Activated naive CD4-positive, alpha-beta T cell treated with anti-CD3 and anti-CD28 coated beads, Interleukin-2, amount 50 U/mL, for 72 hours (primary cell): ENCODE data around the gene ZP3. TPM values are rescaled to one million over a fixed set of nuclear protein-coding genes. Genes with fewer than 3 reads are reported as not detected.
"Not testable (repeated sequence)": the region's sequence is repeated elsewhere in the genome, so short reads cannot be mapped to it uniquely, and the experiment has no call there.

Experiments
- ATAC-seq, 2 donors: fragments of 150-1000 bp; cut with Tn5 transposase; 2 replicates each; pipeline ENCODE4 v1.10.0; 2021; ENCODE audit warnings: mild to moderate bottlenecking in 2 of 2, moderate library complexity in 2 of 2
- DNase-seq, 2 donors: peaks; one replicate each; pipeline ENCODE4 v3.0.0; 2021 to 2022; ENCODE audit warnings: low spot score in 2 of 2
- H3K27ac Mint-ChIP-seq, 2 donors: one replicate each; pipeline ENCODE4 v1.8.0; 2022; ENCODE audit warnings: mild to moderate bottlenecking in 2 of 2, mixed read lengths in 2 of 2
- H3K36me3 Mint-ChIP-seq, 2 donors: one replicate each; pipeline ENCODE4 v1.8.0; 2022; ENCODE audit warnings: mixed read lengths in 2 of 2
- H3K9me3 Mint-ChIP-seq, 2 donors: one replicate each; pipeline ENCODE4 v1.8.0; 2022; ENCODE audit warnings: mixed read lengths in 2 of 2
- total RNA-seq, 2 donors: library from RNA; stranded (reverse); gene quantifications; one replicate each; pipeline ENCODE4 v1.2.3, GENCODE V29; 2022

The ZP3 gene
- total RNA-seq, 2 donors from 2014 or later, result 7.9 to 19.2 TPM

DNA sequence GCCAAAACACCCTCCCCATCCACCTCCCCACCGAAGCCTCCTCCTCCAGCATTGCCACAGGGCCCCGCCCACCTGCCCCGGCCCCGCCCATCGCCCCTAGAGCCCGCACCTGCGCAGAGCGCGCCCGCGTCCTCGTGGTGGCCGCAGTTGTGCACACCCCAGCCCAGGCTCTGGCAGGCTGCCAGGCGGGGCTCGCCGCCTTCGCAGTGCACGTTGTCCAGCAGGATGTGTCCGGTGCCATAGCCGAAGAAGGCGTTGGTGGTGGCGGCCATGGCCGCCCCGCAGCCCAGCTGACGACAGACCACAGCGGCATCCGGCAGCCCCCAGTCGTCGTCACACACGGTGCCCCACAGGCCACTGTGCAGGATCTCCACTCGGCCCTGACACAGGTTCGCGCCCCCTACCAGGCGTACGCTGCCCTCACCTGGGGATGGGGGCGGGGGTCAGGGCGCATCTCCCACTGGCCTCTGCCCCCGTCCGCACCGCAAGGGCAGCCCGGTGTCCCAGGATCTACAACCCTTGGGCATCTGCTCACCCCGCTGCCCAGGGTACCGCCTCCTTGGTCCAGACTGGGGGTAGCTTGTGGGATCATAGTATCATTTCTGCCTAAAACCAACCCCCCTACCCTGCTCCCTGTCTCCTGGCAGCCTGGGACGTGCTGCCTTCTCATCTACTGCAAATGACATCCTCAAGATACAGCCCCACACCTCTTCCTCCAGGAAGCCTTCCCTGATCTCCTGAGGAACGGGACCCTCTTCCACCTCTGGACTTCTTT is 27.2 kb upstream of the ZP3 start:
- no peaks in the 10 kb centered on the region for H3K36me3 Mint-ChIP-seq
- no peaks in the 10 kb centered on the region for H3K9me3 Mint-ChIP-seq
- peak; percentile 81 to 85 for DNase-seq
- H3K27ac Mint-ChIP-seq, result peak overlapping the region; percentile 56 to 77
- ATAC-seq, result peak; percentile 56 to 69

DNA sequence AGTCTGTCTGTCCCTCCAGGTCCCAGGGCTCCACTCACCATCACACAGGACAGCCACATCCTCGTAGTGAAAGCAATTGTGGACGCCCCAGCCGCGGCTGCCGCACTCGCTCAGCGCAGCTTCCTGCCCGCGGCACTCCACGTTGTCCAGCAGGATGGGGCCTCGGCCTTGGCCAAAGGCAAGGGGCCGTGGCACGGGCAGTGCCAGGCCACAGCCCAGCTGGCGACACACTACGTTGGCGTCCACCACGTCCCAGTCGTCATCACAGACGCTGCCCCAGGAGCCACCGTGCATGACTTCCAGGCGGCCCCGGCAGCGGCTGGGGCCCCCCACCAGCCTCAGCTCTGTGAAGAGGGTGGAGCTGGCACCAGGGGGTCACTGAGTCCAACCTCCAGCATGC is 24.5 kb upstream of the ZP3 start:
- no peak for DNase-seq

DNA sequence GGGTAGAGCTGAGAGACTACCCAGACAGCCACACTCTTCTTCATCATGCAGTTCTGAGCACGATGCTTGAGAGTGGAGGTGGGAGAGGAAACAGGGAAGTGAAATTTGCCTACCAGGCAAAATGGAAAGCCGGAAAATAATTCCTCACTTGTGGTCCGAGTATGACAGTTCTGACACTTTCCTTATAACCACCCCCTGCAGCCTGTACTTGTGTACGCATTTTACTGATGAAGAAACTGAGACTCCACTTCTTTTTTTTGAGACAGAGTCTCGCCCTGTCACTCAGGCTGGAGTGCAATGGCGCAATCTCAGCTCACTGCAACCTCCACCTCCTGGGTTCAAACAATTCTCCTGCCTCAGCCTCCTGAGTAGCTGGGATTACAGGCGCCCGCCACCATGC is 21.7 kb upstream of the ZP3 start:
- not testable (repeated sequence) for DNase-seq, H3K27ac Mint-ChIP-seq, H3K36me3 Mint-ChIP-seq, H3K9me3 Mint-ChIP-seq, ATAC-seq

More for the DNA sequence above, 24.5 kb upstream of the ZP3 start:
- no peaks in the 10 kb centered on the region for H3K36me3 Mint-ChIP-seq
- ATAC-seq, result no peak
- no peak overlapping the region for H3K27ac Mint-ChIP-seq
- no peaks in the 10 kb centered on the region for H3K9me3 Mint-ChIP-seq

DNA sequence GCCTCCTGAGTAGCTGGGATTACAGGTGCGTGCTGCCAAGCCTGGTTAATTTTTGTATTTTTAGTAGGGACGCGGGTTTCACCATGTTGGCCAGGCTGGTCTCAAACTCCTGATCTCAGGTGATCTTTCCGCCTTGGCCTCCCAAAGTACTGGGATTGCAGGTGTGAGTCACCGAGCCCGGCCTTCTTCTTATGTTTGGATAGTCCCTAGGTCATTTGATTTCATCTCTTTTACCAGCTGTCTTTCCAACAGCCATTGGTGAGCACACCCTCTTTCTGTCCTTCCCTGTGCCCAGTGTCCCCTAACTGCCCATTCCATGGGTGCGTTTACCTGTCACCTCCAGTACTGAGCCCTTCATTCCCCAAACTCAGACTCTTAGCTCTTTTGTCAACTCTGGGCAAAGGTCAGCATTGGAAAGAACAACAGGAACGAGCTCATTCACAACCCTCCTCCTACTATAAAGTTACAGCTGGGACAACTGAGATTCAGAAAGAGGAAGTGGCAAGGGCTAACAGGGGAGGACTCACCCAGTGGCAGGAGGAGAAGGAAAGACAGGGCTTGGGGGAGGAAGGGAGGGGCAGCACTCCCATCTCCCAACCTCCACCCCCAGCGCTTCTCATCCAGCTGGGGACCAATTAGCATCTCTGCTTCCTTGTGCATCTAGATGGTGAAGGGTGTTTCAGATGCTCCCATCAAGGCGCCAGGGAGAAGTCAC is 20.8 kb upstream of the ZP3 start:
- Mint-ChIP-seq H3K36me3 (no peaks in the 10 kb centered on the region), H3K27ac (peak overlapping the region; percentile 12 to 73), H3K9me3 (no peaks in the 10 kb centered on the region)
- ATAC-seq (no peak), DNase-seq (no peak)

DNA sequence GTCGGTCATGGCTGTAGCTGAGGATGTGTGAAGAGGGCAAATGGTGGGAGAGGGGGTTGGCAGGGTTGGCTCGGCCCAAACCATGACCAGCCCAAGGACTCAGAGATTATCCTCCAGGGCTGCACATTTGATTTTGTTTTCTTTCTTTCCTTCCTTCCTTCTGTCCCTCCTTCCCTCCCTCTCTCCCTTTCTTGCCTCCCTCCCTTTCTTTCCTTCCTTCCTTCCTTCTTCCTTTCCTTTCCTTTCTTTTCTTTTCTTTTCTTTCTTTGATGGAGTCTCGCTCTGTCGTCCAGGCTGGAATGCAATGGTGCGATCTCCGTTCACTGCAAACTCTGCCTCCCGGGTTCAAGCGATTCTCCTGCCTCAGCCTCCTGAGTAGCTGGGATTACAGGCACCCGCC is 19.0 kb upstream of the ZP3 start:
- ATAC-seq (no peak), DNase-seq (no peak)
- Mint-ChIP-seq H3K36me3 (no peaks in the 10 kb centered on the region), H3K9me3 (no peaks in the 10 kb centered on the region), H3K27ac (no peak overlapping the region)

DNA sequence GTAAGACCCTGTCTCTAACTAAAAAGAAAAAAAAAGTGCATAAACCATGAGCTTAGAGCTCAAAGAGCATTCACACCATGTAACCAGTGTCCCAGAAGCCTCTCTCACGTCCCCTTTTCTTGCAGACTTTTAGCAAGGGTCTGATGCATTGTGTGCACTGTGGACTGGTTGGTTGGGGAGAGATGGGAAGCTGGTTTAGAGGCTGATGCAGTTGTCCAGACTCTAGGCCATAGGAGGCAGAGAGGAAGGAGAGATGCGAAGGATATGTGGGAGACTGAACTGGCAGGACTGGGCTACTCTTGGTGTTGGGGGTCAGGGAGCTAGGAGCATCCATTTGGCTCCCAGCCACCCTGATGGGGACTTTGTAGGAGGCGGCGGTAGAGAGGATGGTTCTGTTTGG is 17.0 kb upstream of the ZP3 start:
- Mint-ChIP-seq H3K9me3 (no peaks in the 10 kb centered on the region), H3K36me3 (no peaks in the 10 kb centered on the region), H3K27ac (no peak overlapping the region)
- DNase-seq (no peak), ATAC-seq (no peak)

DNA sequence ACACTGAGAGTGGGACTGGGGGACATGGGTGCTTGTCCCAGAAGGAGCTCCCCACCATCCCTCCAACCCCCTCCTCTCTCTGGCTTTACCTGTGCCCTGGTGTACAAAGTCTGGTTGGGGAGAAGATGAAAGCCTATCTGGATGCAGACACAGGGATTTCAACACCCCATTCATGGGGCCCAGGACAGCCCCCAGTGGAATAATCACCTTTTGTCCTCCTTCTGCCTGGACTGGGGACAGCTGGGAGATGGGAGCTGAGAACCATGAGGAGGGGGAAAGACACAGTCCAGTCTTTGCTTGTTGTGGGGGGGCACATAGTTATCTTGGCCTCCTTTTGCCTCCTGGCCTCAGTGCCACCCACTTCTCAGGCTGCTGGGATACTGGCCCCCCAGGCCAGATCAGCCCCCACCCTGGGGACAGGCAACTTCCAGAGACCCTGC is 16.6 kb upstream of the ZP3 start:
- DNase-seq, result no peak
- Mint-ChIP-seq H3K36me3 (no peaks in the 10 kb centered on the region), H3K27ac (no peak overlapping the region), H3K9me3 (no peaks in the 10 kb centered on the region)
- ATAC-seq, result no peak

DNA sequence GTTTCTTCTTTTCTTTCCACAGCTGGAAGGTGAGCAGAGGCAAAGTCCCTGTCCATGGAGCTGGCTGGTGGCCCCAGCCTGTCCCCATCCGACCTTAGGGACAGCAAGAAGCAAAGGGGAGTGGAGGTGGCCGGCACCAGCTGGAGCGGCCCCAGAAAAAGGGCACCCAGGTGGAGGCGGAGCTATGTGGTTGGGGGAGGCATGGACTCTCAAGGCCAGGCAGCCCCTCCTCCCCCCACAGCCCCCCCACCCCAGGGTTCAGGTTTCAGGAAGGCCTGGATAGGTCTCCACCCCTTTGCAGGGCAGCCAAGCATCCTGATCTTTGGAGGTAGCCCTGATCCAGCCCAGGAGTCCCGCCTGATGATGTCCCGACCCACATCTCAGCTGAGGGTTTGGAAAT is 15.2 kb upstream of the ZP3 start, which contains the start of gene SSC4D:
TSS of gene SSC4D (minus strand) at position 161 of the 400 bp plus-strand sequence. CDS start 5,258 bp downstream, outside the sequence.
- DNase-seq (no peak), ATAC-seq (no peak)
- Mint-ChIP-seq H3K36me3 (no peaks in the 10 kb centered on the region), H3K9me3 (no peaks in the 10 kb centered on the region), H3K27ac (no peak within 1 kb of the TSS)

DNA sequence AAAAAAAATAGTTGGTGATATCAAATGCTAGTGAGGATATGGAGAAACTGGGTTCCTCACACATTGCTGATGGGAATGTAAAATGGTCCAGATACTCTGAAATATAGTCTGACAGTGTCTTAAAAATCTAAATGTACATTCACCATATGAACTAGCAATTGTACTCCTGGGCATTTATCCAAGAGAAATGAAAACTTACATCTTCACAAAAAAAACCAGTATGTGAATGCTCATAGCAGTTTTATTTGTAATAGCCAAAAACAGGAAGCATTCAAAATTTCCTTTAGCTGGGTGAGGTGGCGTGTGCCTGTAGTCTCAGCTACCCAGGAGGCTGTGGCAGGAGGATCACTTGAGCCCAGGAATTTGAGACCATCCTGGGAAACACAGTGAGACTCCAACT is 13.1 kb upstream of the ZP3 start:
- H3K36me3 Mint-ChIP-seq, result no peaks in the 10 kb centered on the region
- no peak for DNase-seq
- no peak overlapping the region for H3K27ac Mint-ChIP-seq
- no peaks in the 10 kb centered on the region for H3K9me3 Mint-ChIP-seq
- no peak for ATAC-seq

DNA sequence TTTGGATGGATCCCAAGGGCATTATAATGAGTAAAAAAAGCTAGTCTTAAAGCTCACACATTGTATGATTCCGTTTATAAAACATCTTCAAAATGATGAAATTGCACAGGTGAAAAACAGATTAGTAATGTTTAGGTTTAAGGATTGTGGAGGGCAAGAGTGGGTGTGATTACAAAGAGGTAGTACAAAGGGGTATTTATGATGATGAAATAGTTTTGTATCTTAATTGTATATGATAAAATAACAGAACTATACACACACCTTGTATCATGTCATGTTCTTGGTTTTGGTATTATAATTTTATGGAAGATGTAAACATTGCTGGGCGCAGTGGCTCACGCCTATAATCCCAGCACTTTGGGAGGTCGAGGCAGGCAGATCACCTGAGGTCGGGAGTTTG is 12.5 kb upstream of the ZP3 start:
- no peaks in the 10 kb centered on the region for H3K36me3 Mint-ChIP-seq
- ATAC-seq (no peak), DNase-seq (no peak)
- no peaks in the 10 kb centered on the region for H3K9me3 Mint-ChIP-seq
- H3K27ac Mint-ChIP-seq, result no peak overlapping the region

DNA sequence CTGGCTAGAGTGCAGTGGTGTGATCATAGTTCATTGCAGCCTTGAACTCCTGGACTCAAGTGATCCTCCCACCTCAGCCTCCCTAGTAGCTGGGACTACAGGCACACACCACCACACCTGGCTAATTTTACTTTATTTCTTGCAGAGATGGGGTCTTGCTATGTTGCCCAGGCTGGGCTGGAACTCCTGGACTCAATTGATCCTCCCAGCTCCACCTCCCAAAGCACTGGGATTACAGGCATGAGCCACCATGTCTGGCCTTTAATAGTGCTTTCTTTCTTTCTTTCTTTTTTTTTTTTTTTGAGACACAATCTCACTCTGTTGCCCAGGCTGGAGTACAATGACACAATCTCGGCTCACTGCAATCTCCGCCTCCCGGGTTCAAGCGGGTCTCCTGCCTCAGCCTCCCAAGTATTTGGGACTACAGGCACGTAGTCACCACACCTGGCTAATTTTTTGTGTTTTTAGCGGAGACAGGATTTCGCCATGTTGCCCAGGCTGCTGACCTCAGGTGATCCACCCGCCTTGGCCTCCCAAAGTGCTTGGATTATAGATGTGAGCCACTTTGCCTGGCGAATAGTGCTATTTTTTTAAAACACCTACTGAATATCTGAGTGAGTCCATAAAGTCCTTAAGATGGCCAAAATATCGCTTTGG is 7.0 kb upstream of the ZP3 start:
- ATAC-seq, DNase-seq, H3K27ac Mint-ChIP-seq, H3K36me3 Mint-ChIP-seq, H3K9me3 Mint-ChIP-seq: not testable (repeated sequence)

DNA sequence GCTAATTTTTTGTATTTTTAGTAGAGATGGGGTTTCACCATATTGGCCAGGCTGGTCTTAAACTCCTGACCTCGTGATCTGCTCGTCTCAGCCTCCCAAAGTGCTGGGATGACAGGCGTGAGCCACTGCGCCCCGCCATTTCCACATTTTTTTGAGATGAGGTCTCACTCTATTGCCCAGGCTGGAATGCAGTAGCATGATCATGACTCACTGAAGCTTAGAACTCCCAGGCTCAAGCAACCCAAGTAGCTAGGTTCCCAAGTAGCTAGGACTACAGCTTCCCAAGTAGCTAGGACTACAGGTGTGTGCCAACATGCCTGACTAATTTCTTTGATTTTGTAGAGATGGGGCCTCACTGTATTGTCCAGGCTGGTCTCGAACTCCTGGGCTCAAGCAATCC is 3.7 kb upstream of the ZP3 start:
- DNase-seq, H3K27ac Mint-ChIP-seq, ATAC-seq, H3K9me3 Mint-ChIP-seq, H3K36me3 Mint-ChIP-seq: not testable (repeated sequence)

DNA sequence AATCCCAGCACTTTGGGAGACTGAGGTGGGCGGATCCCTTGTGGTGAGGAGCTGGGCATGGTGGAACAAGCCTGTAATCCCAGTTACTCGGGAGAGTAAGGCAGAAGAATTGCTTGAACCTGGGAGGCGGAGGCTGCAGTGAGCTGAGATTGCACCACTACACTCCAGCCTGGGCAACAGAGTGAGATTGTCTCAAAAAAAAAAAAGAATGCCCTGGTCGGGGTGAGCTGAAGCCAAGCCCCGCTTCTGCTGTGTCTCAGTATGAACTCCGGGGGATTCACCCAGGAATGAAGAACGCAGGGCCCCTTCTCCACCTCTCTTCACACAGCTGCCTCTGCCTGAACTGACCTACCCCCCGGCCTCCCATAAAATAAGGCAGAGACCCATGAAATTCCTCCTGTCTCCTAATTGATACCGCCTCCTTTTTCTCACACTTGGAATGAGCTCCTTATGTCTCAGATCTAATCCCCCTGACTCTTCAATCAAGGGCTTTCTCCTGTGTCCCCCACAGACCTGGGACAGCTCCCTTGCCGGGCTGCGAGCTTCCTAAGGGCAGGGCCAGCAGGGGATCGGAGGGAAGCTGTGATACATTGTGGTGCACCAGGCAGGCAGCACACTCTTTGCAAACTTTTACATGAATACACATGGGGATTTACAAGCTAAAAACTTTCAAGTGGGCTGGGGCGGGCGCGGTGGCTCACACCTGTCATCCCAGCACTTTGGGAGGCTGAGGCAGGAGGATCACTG is 911 bp upstream of the ZP3 start:
- DNase-seq (no peak), ATAC-seq (no peak)
- peak overlapping the region in 1 of 2 donors; percentile 2 for H3K27ac Mint-ChIP-seq
- H3K36me3 Mint-ChIP-seq, result no peaks in the 10 kb centered on the region
- H3K9me3 Mint-ChIP-seq, result no peaks in the 10 kb centered on the region

DNA sequence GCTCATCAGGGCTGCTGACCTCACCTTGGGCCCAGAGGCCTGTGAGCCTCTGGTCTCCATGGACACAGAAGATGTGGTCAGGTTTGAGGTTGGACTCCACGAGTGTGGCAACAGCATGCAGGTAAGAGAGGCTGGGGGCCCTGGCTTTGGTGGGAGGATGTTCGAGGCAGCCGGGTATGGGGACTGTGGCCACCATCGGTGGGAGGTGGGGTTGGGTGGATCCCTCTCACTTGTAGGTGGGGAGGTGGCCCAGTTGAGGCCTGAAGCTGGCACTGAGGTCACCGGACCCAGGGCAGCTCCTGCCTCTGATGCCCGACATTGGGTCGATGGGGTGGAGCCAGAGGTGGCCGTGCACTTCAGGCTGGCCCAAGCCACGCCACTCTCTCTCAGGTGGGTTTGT is 406 bp downstream of the ZP3 start:
- no peak for DNase-seq
- no peak for ATAC-seq
- Mint-ChIP-seq H3K27ac (no peak overlapping the region), H3K36me3 (no peaks in the 10 kb centered on the region), H3K9me3 (no peaks in the 10 kb centered on the region)

DNA sequence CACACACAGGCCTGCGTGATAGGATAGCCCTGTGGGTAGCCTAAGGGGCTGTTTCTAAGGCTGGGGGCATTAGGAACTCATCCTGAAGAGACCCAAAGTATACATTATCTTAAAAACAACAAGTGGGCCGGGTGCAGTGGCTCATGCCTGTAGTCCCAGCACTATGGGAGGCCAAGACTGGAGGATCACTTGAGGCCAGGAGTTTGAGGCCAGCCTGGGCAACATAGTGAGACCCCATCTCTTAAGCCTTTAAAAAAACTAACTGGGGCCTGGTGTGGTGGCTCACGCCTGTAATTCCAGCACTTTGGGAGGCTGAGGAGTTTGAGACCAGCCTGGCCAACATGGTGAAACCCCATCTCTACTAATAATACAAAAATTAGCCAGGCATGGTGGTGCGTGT is 808 bp downstream of the ZP3 start:
- not testable (repeated sequence) for DNase-seq, H3K9me3 Mint-ChIP-seq, ATAC-seq

DNA sequence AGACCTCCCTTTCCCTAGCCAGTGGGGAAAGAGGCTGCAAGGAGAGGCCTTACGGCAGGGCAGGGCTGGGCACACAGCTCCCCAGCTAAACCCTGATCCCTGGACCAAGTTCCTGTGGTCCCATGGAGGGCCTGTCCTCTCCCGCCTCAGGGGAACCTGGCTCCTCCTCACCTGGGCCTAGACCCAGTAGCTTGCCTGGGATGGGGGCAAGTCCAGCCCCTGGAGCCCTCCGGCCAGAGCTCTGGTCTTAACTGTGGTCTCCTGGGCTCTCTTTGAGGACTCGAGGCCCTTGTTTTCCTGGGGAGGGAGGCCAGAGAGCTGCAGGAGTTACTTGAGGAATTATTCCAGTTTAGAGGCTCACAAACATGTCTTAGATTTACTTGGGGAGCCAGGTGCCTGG is 1.5 kb downstream of the ZP3 start:
- no peak for ATAC-seq
- Mint-ChIP-seq H3K9me3 (no peaks in the 10 kb centered on the region), H3K27ac (no peak overlapping the region), H3K36me3 (no peaks in the 10 kb centered on the region)
- no peak for DNase-seq

More for the DNA sequence above, 808 bp downstream of the ZP3 start:
- H3K27ac Mint-ChIP-seq, H3K36me3 Mint-ChIP-seq: not testable (repeated sequence)

DNA sequence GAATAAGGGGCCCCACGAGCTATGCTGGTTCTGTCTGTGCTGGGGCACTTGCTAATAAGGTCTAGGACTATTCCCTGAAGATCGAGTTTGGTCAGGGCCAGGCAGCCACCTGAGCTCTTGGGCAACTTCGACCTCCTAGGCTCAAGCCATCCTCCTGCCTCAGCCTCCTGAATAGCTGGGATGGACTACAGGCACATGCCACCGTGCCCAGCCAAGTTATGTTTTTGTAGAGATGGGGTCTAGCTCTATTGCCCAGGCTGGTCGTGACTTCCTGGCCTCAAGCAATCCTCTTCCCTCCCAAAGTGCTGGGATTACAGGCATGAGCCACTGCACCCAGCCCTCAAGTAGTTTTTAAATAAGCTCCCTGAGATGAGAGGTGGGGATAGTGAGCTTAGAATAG is 2.9 kb downstream of the ZP3 start:
- no peaks in the 10 kb centered on the region for H3K36me3 Mint-ChIP-seq
- no peaks in the 10 kb centered on the region for H3K9me3 Mint-ChIP-seq
- no peak for DNase-seq
- H3K27ac Mint-ChIP-seq, result no peak overlapping the region
- ATAC-seq, result no peak
